ENCODE measurements around the gene CAPZB. TPM values are rescaled to one million over a fixed set of nuclear protein-coding genes. Genes with fewer than 3 reads are reported as not detected.

Gene CAPZB
- total and polyA plus RNA-seq, 7 experiments from 2014 or later: 216 to 559 (median 327) TPM

- Mint-ChIP-seq H3K4me1 (peaks cover 0 to 12% (median 8%) of the 10 kb centered on the region in 7 donors), H3K36me3 (peaks cover 0 to 32% (median 9%) of the 10 kb centered on the region in 5 donors), H3K27ac (peak overlapping the region in 5 of 9 donors; percentile 28 to 68 (median 61)), H3K4me3 (no peak overlapping the region), H3K9me3 (peaks cover 0 to 3% (median 0%) of the 10 kb centered on the region in 11 donors), H3K27me3 (no peaks in the 10 kb centered on the region)
- H3K36me3 ChIP-seq (ENCODE audit: control insufficient read depth in 2 of 3, insufficient read depth in 3 of 3, low read length in 3 of 3): peaks cover 4 to 79% (median 15%) of the 10 kb centered on the region in 3 experiments
- intact Hi-C loops (cut with micrococcal nuclease): no loop called here
- H3K27me3 ChIP-seq (ENCODE audit: control insufficient read depth in 2 of 2, insufficient read depth in 2 of 2, low read length in 2 of 2): no peaks in the 10 kb centered on the region
- CTCF ChIA-PET: interaction anchor here (0.6 kb wide), 1 partner anchor 136 kb away, joined by 3 read pairs; no protein-coding TSS in a partner anchor
- H3K4me1 ChIP-seq (ENCODE audit: control insufficient read depth in 2 of 2, insufficient read depth in 2 of 2, low read length in 2 of 2): no peaks in the 10 kb centered on the region
- ATAC-seq: no peak
- no peak for DNase-seq
- H3K27ac ChIP-seq (ENCODE audit: low read depth, low read length): no peak overlapping the region
- H3K9me3 ChIP-seq (ENCODE audit: control insufficient read depth in 2 of 3, low read length in 3 of 3): no peaks in the 10 kb centered on the region
- H3K4me3 ChIP-seq (ENCODE audit: low read length): no peak overlapping the region
- POLR2A ChIA-PET: interaction anchor here (0.8 kb wide), 1 partner anchor 215 kb away, joined by 3 read pairs; no protein-coding TSS in a partner anchor
Measured at GRCh38 chr1:19346026-19346425, 139.3 kb downstream of the CAPZB start.

GRCh38 chr1:19345391-19345790 lies 139.9 kb downstream of the CAPZB start:
- Histone ChIP-seq H3K4me3 (ENCODE audit: low read length) (no peak overlapping the region), H3K27ac (ENCODE audit: low read depth, low read length) (no peak overlapping the region), H3K36me3 (ENCODE audit: control insufficient read depth in 2 of 3, insufficient read depth in 3 of 3, low read length in 3 of 3) (peaks cover 8 to 81% (median 13%) of the 10 kb centered on the region in 3 experiments), H3K27me3 (ENCODE audit: control insufficient read depth in 2 of 2, insufficient read depth in 2 of 2, low read length in 2 of 2) (no peaks in the 10 kb centered on the region), H3K4me1 (ENCODE audit: control insufficient read depth in 2 of 2, insufficient read depth in 2 of 2, low read length in 2 of 2) (no peaks in the 10 kb centered on the region), H3K9me3 (ENCODE audit: control insufficient read depth in 2 of 3, low read length in 3 of 3) (no peaks in the 10 kb centered on the region)
- H3K27ac Mint-ChIP-seq: peak overlapping the region in 2 of 9 donors; percentile 59 to 66
- H3K4me3 Mint-ChIP-seq: no peak overlapping the region
- no peaks in the 10 kb centered on the region for H3K27me3 Mint-ChIP-seq
- DNase-seq: no peak
- H3K4me1 Mint-ChIP-seq: peaks cover 0 to 12% (median 8%) of the 10 kb centered on the region in 7 donors
- H3K36me3 Mint-ChIP-seq: peaks cover 0 to 37% (median 9%) of the 10 kb centered on the region in 5 donors
- ATAC-seq: no peak
- POLR2A ChIA-PET: interaction anchor here (0.8 kb wide), 1 partner anchor 216 kb away, joined by 3 read pairs; no protein-coding TSS in a partner anchor
- H3K9me3 Mint-ChIP-seq: peaks cover 0 to 3% (median 0%) of the 10 kb centered on the region in 11 donors
- intact Hi-C loops (cut with micrococcal nuclease): no loop called here
- CTCF ChIA-PET: no interaction called here

DNA sequence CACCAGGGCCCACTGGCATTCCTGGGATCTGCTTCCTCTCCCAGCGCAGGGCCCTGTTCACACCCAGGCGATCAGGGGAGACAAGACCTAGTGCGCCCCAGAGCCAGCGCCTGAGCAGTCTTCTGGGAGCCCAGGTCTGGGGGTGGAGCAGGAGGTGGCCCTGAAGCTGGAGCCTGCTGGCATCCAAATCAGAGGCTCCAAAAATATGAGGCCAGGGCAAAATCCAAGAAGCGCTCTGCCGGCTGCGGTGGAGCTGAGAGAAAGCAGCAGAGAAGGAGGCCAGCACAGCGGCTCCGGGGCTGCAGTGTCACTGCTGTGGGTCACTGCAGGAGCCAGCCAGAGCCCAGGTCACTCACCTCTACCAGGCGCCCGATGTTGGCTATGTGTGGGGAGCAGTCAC lies 140.5 kb downstream of the CAPZB start:
- no peaks in the 10 kb centered on the region for H3K27me3 ChIP-seq (ENCODE audit: control insufficient read depth in 2 of 2, insufficient read depth in 2 of 2, low read length in 2 of 2)
- peaks cover 0 to 12% (median 8%) of the 10 kb centered on the region in 7 donors for H3K4me1 Mint-ChIP-seq
- ATAC-seq: no peak
- peaks cover 0 to 35% (median 9%) of the 10 kb centered on the region in 5 donors for H3K36me3 Mint-ChIP-seq
- H3K27me3 Mint-ChIP-seq: no peaks in the 10 kb centered on the region
- CTCF ChIA-PET: interaction anchor here (0.6 to 1.3 kb wide), 3 partner anchors 207 to 237 kb away, joined by 3 to 5 read pairs (median 4); no protein-coding TSS in a partner anchor
- peaks cover 11 to 81% (median 11%) of the 10 kb centered on the region in 3 experiments for H3K36me3 ChIP-seq (ENCODE audit: control insufficient read depth in 2 of 3, insufficient read depth in 3 of 3, low read length in 3 of 3)
- H3K4me3 ChIP-seq (ENCODE audit: low read length): no peak overlapping the region
- POLR2A ChIA-PET: interaction anchor here (0.8 kb wide), 1 partner anchor 216 kb away, joined by 3 read pairs; no protein-coding TSS in a partner anchor
- no peak overlapping the region for H3K27ac ChIP-seq (ENCODE audit: low read depth, low read length)
- H3K9me3 ChIP-seq (ENCODE audit: control insufficient read depth in 2 of 3, low read length in 3 of 3): no peaks in the 10 kb centered on the region
- H3K4me1 ChIP-seq (ENCODE audit: control insufficient read depth in 2 of 2, insufficient read depth in 2 of 2, low read length in 2 of 2): no peaks in the 10 kb centered on the region
- no peak for DNase-seq
- intact Hi-C loops (cut with micrococcal nuclease): loop anchor here in 1 of 2 donors (1.0 kb wide), 2 partner anchors 237 to 308 kb away; no protein-coding TSS in a partner anchor
- no peak overlapping the region for H3K4me3 Mint-ChIP-seq
- H3K27ac Mint-ChIP-seq: peak overlapping the region in 2 of 9 donors; percentile 8 to 32
- peaks cover 0 to 3% (median 0%) of the 10 kb centered on the region in 11 donors for H3K9me3 Mint-ChIP-seq

- Mint-ChIP-seq H3K9me3 (peaks cover 0 to 3% (median 0%) of the 10 kb centered on the region in 11 donors), H3K27me3 (no peaks in the 10 kb centered on the region), H3K4me3 (peak overlapping the region in 1 of 10 donors; percentile 14), H3K36me3 (peaks cover 0 to 33% (median 9%) of the 10 kb centered on the region in 5 donors), H3K27ac (peak overlapping the region in 5 of 9 donors; percentile 8 to 71 (median 36)), H3K4me1 (peaks cover 0 to 12% (median 8%) of the 10 kb centered on the region in 7 donors)
- Histone ChIP-seq H3K4me3 (ENCODE audit: low read length) (no peak overlapping the region), H3K27ac (ENCODE audit: low read depth, low read length) (no peak overlapping the region), H3K4me1 (ENCODE audit: control insufficient read depth in 2 of 2, insufficient read depth in 2 of 2, low read length in 2 of 2) (no peaks in the 10 kb centered on the region), H3K27me3 (ENCODE audit: control insufficient read depth in 2 of 2, insufficient read depth in 2 of 2, low read length in 2 of 2) (no peaks in the 10 kb centered on the region), H3K36me3 (ENCODE audit: control insufficient read depth in 2 of 3, insufficient read depth in 3 of 3, low read length in 3 of 3) (peaks cover 11 to 81% (median 13%) of the 10 kb centered on the region in 3 experiments), H3K9me3 (ENCODE audit: control insufficient read depth in 2 of 3, low read length in 3 of 3) (no peaks in the 10 kb centered on the region)
- ChIA-PET POLR2A (no interaction called here), CTCF (interaction anchor here (0.6 to 1.3 kb wide), 4 partner anchors 181 to 237 kb away, joined by 3 to 5 read pairs (median 4); no protein-coding TSS in a partner anchor)
- DNase-seq: peak in 7 of 9 donors; percentile 19 to 58 (median 40)
- intact Hi-C loops (cut with micrococcal nuclease): loop anchor here in 1 of 2 donors (1.0 kb wide), 2 partner anchors 238 to 309 kb away; no protein-coding TSS in a partner anchor
- peak; percentile 65 for ATAC-seq
Measured at GRCh38 chr1:19344372-19344810, 140.9 kb downstream of the CAPZB start.

GRCh38 chr1:19343617-19344350 lies 141.6 kb downstream of the CAPZB start:
- Histone ChIP-seq H3K4me1 (ENCODE audit: control insufficient read depth in 2 of 2, insufficient read depth in 2 of 2, low read length in 2 of 2) (no peaks in the 10 kb centered on the region), H3K36me3 (ENCODE audit: control insufficient read depth in 2 of 3, insufficient read depth in 3 of 3, low read length in 3 of 3) (peaks cover 11 to 81% (median 17%) of the 10 kb centered on the region in 3 experiments), H3K27ac (ENCODE audit: low read depth, low read length) (no peak overlapping the region), H3K9me3 (ENCODE audit: control insufficient read depth in 2 of 3, low read length in 3 of 3) (no peaks in the 10 kb centered on the region), H3K4me3 (ENCODE audit: low read length) (no peak overlapping the region), H3K27me3 (ENCODE audit: control insufficient read depth in 2 of 2, insufficient read depth in 2 of 2, low read length in 2 of 2) (no peaks in the 10 kb centered on the region)
- peaks cover 0 to 12% (median 8%) of the 10 kb centered on the region in 7 donors for H3K4me1 Mint-ChIP-seq
- intact Hi-C loops (cut with micrococcal nuclease): loop anchor here in 1 of 2 donors (1.0 kb wide), 2 partner anchors 239 to 310 kb away; no protein-coding TSS in a partner anchor
- no peak for DNase-seq
- H3K9me3 Mint-ChIP-seq: peaks cover 0 to 3% (median 0%) of the 10 kb centered on the region in 11 donors
- H3K27ac Mint-ChIP-seq: peak overlapping the region in 2 of 9 donors; percentile 34 to 36
- peaks cover 0 to 36% (median 9%) of the 10 kb centered on the region in 5 donors for H3K36me3 Mint-ChIP-seq
- H3K4me3 Mint-ChIP-seq: peak overlapping the region in 1 of 10 donors; percentile 14
- H3K27me3 Mint-ChIP-seq: no peaks in the 10 kb centered on the region
- ChIA-PET POLR2A (no interaction called here), CTCF (interaction anchor here (0.6 to 1.3 kb wide), 3 partner anchors 64 to 238 kb away, joined by 3 to 4 read pairs (median 3); no protein-coding TSS in a partner anchor)
- ATAC-seq: no peak

- no peak overlapping the region for H3K4me3 ChIP-seq (ENCODE audit: low read length)
- DNase-seq: no peak
- no peaks in the 10 kb centered on the region for H3K4me1 ChIP-seq (ENCODE audit: control insufficient read depth in 2 of 2, insufficient read depth in 2 of 2, low read length in 2 of 2)
- CTCF ChIA-PET: interaction anchor here (0.6 to 1.1 kb wide), 2 partner anchors 24 to 64 kb away, joined by 3 to 4 read pairs; no protein-coding TSS in a partner anchor
- Mint-ChIP-seq H3K36me3 (peaks cover 0 to 37% (median 13%) of the 10 kb centered on the region in 5 donors), H3K4me3 (no peak overlapping the region), H3K27ac (peak overlapping the region in 3 of 9 donors; percentile 59 to 70 (median 60)), H3K27me3 (no peaks in the 10 kb centered on the region), H3K9me3 (peaks cover 0 to 3% (median 0%) of the 10 kb centered on the region in 11 donors), H3K4me1 (peaks cover 0 to 12% (median 8%) of the 10 kb centered on the region in 7 donors)
- intact Hi-C loops (cut with micrococcal nuclease): no loop called here
- H3K27me3 ChIP-seq (ENCODE audit: control insufficient read depth in 2 of 2, insufficient read depth in 2 of 2, low read length in 2 of 2): no peaks in the 10 kb centered on the region
- ATAC-seq: no peak
- no peaks in the 10 kb centered on the region for H3K9me3 ChIP-seq (ENCODE audit: control insufficient read depth in 2 of 3, low read length in 3 of 3)
- POLR2A ChIA-PET: no interaction called here
- peaks cover 11 to 81% (median 17%) of the 10 kb centered on the region in 3 experiments for H3K36me3 ChIP-seq (ENCODE audit: control insufficient read depth in 2 of 3, insufficient read depth in 3 of 3, low read length in 3 of 3)
- H3K27ac ChIP-seq (ENCODE audit: low read depth, low read length): no peak overlapping the region
Measured at GRCh38 chr1:19342894-19343616, 142.3 kb downstream of the CAPZB start.

Data from naive thymus-derived CD4-positive, alpha-beta T cell (primary cell).